Common myeloid progenitor, CD34-positive (primary cell): ENCODE data around the gene CNNM2.

Experiments used
- CTCF ChIA-PET: fragments of 350-600 bp; sonication (Branson Sonifier 250); formaldehyde crosslinking; loops from one replicate; lab custom pipeline; 2021; ENCODE audit warnings: antibody characterized with exemption; lab: Charles Lee
- POLR2A ChIA-PET: fragments of 350-600 bp; sonication (Branson Sonifier 250); formaldehyde crosslinking; loops from one replicate; lab custom pipeline; 2021; ENCODE audit warnings: antibody characterized with exemption; lab: Charles Lee
- DNase-seq, 3 donors: peaks; one replicate each; pipeline versions ENCODE4 v3.0.0 to v3.0.0-alpha.2; 2013
- H3K27ac ChIP-seq, 2 experiments: 1 replicate in 1 of 2; 2 replicates in 1 of 2; pipeline ENCODE4 v1.7.0; 2013; ENCODE audit warnings: inconsistent platforms in 2 of 2, low read length in 2 of 2, mild to moderate bottlenecking in 2 of 2, low read depth in 1 of 2, moderate library complexity in 1 of 2; ENCODE audit not compliant: severe bottlenecking in 2 of 2, insufficient read depth in 1 of 2, poor library complexity in 1 of 2
- H3K27me3 ChIP-seq, 5 experiments: replicated peaks in 2 of 5; 1 replicate in 3 of 5; 2 replicates in 2 of 5; pipeline versions ENCODE4 v1.6.1 to v1.7.0; 2013; ENCODE audit warnings: low read length in 4 of 5, mild to moderate bottlenecking in 2 of 5, moderate library complexity in 2 of 5, inconsistent platforms in 1 of 5; ENCODE audit not compliant: insufficient read depth in 5 of 5, control insufficient read depth in 4 of 5
- H3K36me3 ChIP-seq, 4 experiments: 1 replicate in 2 of 4; 2 replicates in 2 of 4; pipeline versions ENCODE4 v1.6.1 to v1.7.0; 2013; ENCODE audit warnings: low read length in 3 of 4, control low read depth in 1 of 4, mild to moderate bottlenecking in 1 of 4; ENCODE audit not compliant: control insufficient read depth in 4 of 4, insufficient read depth in 4 of 4
- H3K4me1 ChIP-seq, 4 experiments: 1 replicate in 3 of 4; 2 replicates in 1 of 4; pipeline versions ENCODE4 v1.6.1 to v1.7.1; 2013; ENCODE audit warnings: low read length in 3 of 4, mild to moderate bottlenecking in 3 of 4, control low read depth in 1 of 4, inconsistent platforms in 1 of 4, moderate library complexity in 1 of 4; ENCODE audit not compliant: control insufficient read depth in 4 of 4, insufficient read depth in 4 of 4; ENCODE audit errors: control extremely low read depth in 1 of 4
- H3K4me3 ChIP-seq, 7 experiments: 1 replicate in 4 of 7; 2 replicates in 3 of 7; pipeline versions ENCODE4 v1.5.1 to v1.7.0; 2013; ENCODE audit warnings: mild to moderate bottlenecking in 7 of 7, low read length in 6 of 7, moderate library complexity in 6 of 7, inconsistent platforms in 2 of 7, low read depth in 2 of 7, control low read depth in 1 of 7; ENCODE audit not compliant: insufficient read depth in 4 of 7, control insufficient read depth in 1 of 7; ENCODE audit errors: extremely low read depth in 1 of 7
- H3K9me3 ChIP-seq, 5 experiments: 1 replicate in 4 of 5; 2 replicates in 1 of 5; pipeline versions ENCODE4 v1.6.1 to v1.7.1; 2013; ENCODE audit warnings: low read length in 4 of 5, mild to moderate bottlenecking in 2 of 5, inconsistent platforms in 1 of 5, low read depth in 1 of 5, moderate library complexity in 1 of 5; ENCODE audit not compliant: control insufficient read depth in 4 of 5, insufficient read depth in 2 of 5; ENCODE audit errors: control extremely low read depth in 1 of 5
- WGBS: methylation state at CpG from one replicate; pipeline ENCODE4 v1.1.5; 2013; ENCODE audit not compliant: insufficient coverage; 5-methylcytosine and 5-hydroxymethylcytosine counted together

The CNNM2 gene

GRCh38 chr10:103111918-103112877 is 194.1 kb downstream of the CNNM2 start:
- H3K36me3 ChIP-seq, result peaks cover 3 to 20% (median 11%) of the 10 kb centered on the region in 4 experiments
- no peaks in the 10 kb centered on the region for H3K27me3 ChIP-seq
- H3K4me3 ChIP-seq, result no peak overlapping the region
- no CpG with 5 or more reads among the region's 4 CpGs for WGBS
- CTCF ChIA-PET, result interaction anchor here (1.1 to 2.5 kb wide), 3 partner anchors 132 to 195 kb away, joined by 3 to 11 read pairs (median 3); partner anchors contain the start of gene CNNM2
- H3K4me1 ChIP-seq, result no peaks in the 10 kb centered on the region
- DNase-seq, result no peak
- POLR2A ChIA-PET, result no interaction called here
- H3K9me3 ChIP-seq, result no peaks in the 10 kb centered on the region
- no peak overlapping the region for H3K27ac ChIP-seq

- CTCF ChIA-PET, result interaction anchor here (1.8 kb wide), 1 partner anchor 11 kb away, joined by 7 read pairs; no protein-coding TSS in a partner anchor
These were observed 196.8 kb downstream of the CNNM2 start for GRCh38 chr10:103114876-103115275.

GRCh38 chr10:103117247-103117646 is 199.2 kb downstream of the CNNM2 start:
- no peaks in the 10 kb centered on the region for H3K27me3 ChIP-seq
- 100% methylated on average over 1 of the region's 2 CpGs for WGBS
- no peak overlapping the region for H3K4me3 ChIP-seq
- H3K9me3 ChIP-seq, result no peaks in the 10 kb centered on the region
- peaks cover 3 to 11% (median 7%) of the 10 kb centered on the region in 4 experiments for H3K36me3 ChIP-seq
- no peak for DNase-seq
- no peaks in the 10 kb centered on the region for H3K4me1 ChIP-seq
- CTCF ChIA-PET, result no interaction called here
- H3K27ac ChIP-seq, result no peak overlapping the region
- POLR2A ChIA-PET, result interaction anchor here (1.1 kb wide), 1 partner anchor 124 kb away, joined by 3 read pairs; no protein-coding TSS in a partner anchor

More at GRCh38 chr10:103114876-103115275, 196.8 kb downstream of the CNNM2 start:
- POLR2A ChIA-PET, result no interaction called here
- H3K4me3 ChIP-seq, result no peak overlapping the region
- H3K36me3 ChIP-seq, result peaks cover 7 to 15% (median 13%) of the 10 kb centered on the region in 4 experiments
- no peaks in the 10 kb centered on the region for H3K4me1 ChIP-seq
- no peak overlapping the region for H3K27ac ChIP-seq
- no peaks in the 10 kb centered on the region for H3K9me3 ChIP-seq
- H3K27me3 ChIP-seq, result no peaks in the 10 kb centered on the region
- WGBS, result 100% methylated on average over 6 of the region's 6 CpGs
- no peak for DNase-seq

GRCh38 chr10:103120546-103120945 is 202.5 kb downstream of the CNNM2 start:
- ChIA-PET POLR2A (no interaction called here), CTCF (interaction anchor here (1.5 kb wide), 1 partner anchor 66 kb away, joined by 4 read pairs; no protein-coding TSS in a partner anchor)
- WGBS, result no CpG with 5 or more reads among the region's 2 CpGs
- peaks cover 0 to 4% (median under 1%) of the 10 kb centered on the region in 4 experiments for H3K4me1 ChIP-seq
- no peak overlapping the region for H3K27ac ChIP-seq
- H3K9me3 ChIP-seq, result no peaks in the 10 kb centered on the region
- DNase-seq, result no peak
- H3K36me3 ChIP-seq, result peaks cover 8 to 17% (median 10%) of the 10 kb centered on the region in 4 experiments
- no peaks in the 10 kb centered on the region for H3K27me3 ChIP-seq
- H3K4me3 ChIP-seq, result no peak overlapping the region

GRCh38 chr10:103120977-103121735 is 203.1 kb downstream of the CNNM2 start:
- H3K27me3 ChIP-seq, result no peaks in the 10 kb centered on the region
- POLR2A ChIA-PET, result no interaction called here
- 100% methylated on average over 1 of the region's 2 CpGs for WGBS
- peaks cover 0 to 10% (median 4%) of the 10 kb centered on the region in 4 experiments for H3K4me1 ChIP-seq
- H3K27ac ChIP-seq, result no peak overlapping the region
- CTCF ChIA-PET, result interaction anchor here (1.5 to 1.7 kb wide), 2 partner anchors 66 to 124 kb away, joined by 4 to 7 read pairs; no protein-coding TSS in a partner anchor
- no peaks in the 10 kb centered on the region for H3K9me3 ChIP-seq
- peaks cover 8 to 17% (median 10%) of the 10 kb centered on the region in 4 experiments for H3K36me3 ChIP-seq
- H3K4me3 ChIP-seq, result no peak overlapping the region
- DNase-seq, result no peak

GRCh38 chr10:103123282-103124024 is 205.4 kb downstream of the CNNM2 start:
- H3K9me3 ChIP-seq, result no peaks in the 10 kb centered on the region
- 100% methylated on average over 4 of the region's 7 CpGs for WGBS
- POLR2A ChIA-PET, result no interaction called here
- peaks cover 0 to 21% (median 5%) of the 10 kb centered on the region in 4 experiments for H3K4me1 ChIP-seq
- no peak overlapping the region for H3K27ac ChIP-seq
- DNase-seq, result no peak
- H3K27me3 ChIP-seq, result no peaks in the 10 kb centered on the region
- no peak overlapping the region for H3K4me3 ChIP-seq
- CTCF ChIA-PET, result interaction anchor here (1.5 to 1.7 kb wide), 2 partner anchors 121 kb away, joined by 7 to 9 read pairs; no protein-coding TSS in a partner anchor
- H3K36me3 ChIP-seq, result peaks cover under 1 to 19% (median 13%) of the 10 kb centered on the region in 4 experiments
